Neutrophil (primary cell): ENCODE measurements around the gene CCDC86.
A peak's percentile ranks its signal among the peaks of the same experiment; 100 is the strongest.

Experiments
- H3K27ac ChIP-seq: fragments of 200-600 bp; sonication (generic); 2 replicates; pipeline ENCODE4 v1.5.1; 2016; ENCODE audit warnings: mild to moderate bottlenecking, moderate library complexity
- H3K27me3 ChIP-seq: fragments of 200-600 bp; sonication (generic); 2 replicates; pipeline ENCODE4 v1.6.0; 2016; ENCODE audit warnings: mild to moderate bottlenecking
- H3K36me3 ChIP-seq: fragments of 200-600 bp; sonication (generic); 2 replicates; pipeline ENCODE4 v1.5.1; 2017
- H3K4me1 ChIP-seq, 2 experiments: fragments of 200-600 bp in 1 of 2; sonication (generic) in 1 of 2; 1 replicate in 1 of 2; 2 replicates in 1 of 2; pipeline versions ENCODE4 v1.5.1 to v1.6.1; 2013 to 2016; ENCODE audit warnings: low read depth in 1 of 2, low read length in 1 of 2, mild to moderate bottlenecking in 1 of 2, moderate library complexity in 1 of 2; ENCODE audit not compliant: control insufficient read depth in 1 of 2, insufficient read depth in 1 of 2
- H3K4me3 ChIP-seq, 2 experiments: fragments of 200-600 bp in 1 of 2; sonication (generic) in 1 of 2; 1 replicate in 1 of 2; 2 replicates in 1 of 2; pipeline ENCODE4 v1.5.1; 2013 to 2016; ENCODE audit warnings: low read depth in 1 of 2, low read length in 1 of 2, mild to moderate bottlenecking in 1 of 2, moderate library complexity in 1 of 2
- H3K9me3 ChIP-seq: fragments of 200-600 bp; sonication (generic); 2 replicates; pipeline ENCODE4 v1.5.1; 2016
- CTCF ChIP-seq: fragments of 200-600 bp; sonication (generic); IDR thresholded peaks from 2 replicates; pipeline ENCODE4 v1.5.1; 2016; ENCODE audit warnings: antibody characterized with exemption

CCDC86 gene

GRCh38 chr11:60840470-60841430 is 1.2 kb upstream of the CCDC86 start:
- no peak for TF ChIP-seq CTCF
- H3K36me3 ChIP-seq, result no peaks in the 10 kb centered on the region
- peaks cover 15 to 16% of the 10 kb centered on the region in 2 experiments for H3K4me1 ChIP-seq
- no peaks in the 10 kb centered on the region for H3K27me3 ChIP-seq
- no peak overlapping the region for H3K27ac ChIP-seq
- H3K9me3 ChIP-seq, result no peaks in the 10 kb centered on the region
- no peak overlapping the region for H3K4me3 ChIP-seq

- H3K27ac ChIP-seq, result no peak overlapping the region
- H3K36me3 ChIP-seq, result no peaks in the 10 kb centered on the region
- no peak for TF ChIP-seq CTCF
- peak overlapping the region; percentile 67 to 73 for H3K4me3 ChIP-seq
- no peaks in the 10 kb centered on the region for H3K9me3 ChIP-seq
- H3K27me3 ChIP-seq, result no peaks in the 10 kb centered on the region
- peaks cover 15 to 16% of the 10 kb centered on the region in 2 experiments for H3K4me1 ChIP-seq
These were observed 1.0 kb downstream of the CCDC86 start for GRCh38 chr11:60842668-60843600.

- no peak overlapping the region for H3K4me3 ChIP-seq
- no peaks in the 10 kb centered on the region for H3K9me3 ChIP-seq
- H3K27me3 ChIP-seq, result no peaks in the 10 kb centered on the region
- no peak overlapping the region for H3K27ac ChIP-seq
- no peak for TF ChIP-seq CTCF
- H3K4me1 ChIP-seq, result peaks cover 16 to 20% of the 10 kb centered on the region in 2 experiments
- H3K36me3 ChIP-seq, result no peaks in the 10 kb centered on the region
These were observed 2.3 kb downstream of the CCDC86 start for GRCh38 chr11:60844045-60844869.

- no peaks in the 10 kb centered on the region for H3K36me3 ChIP-seq
- H3K27ac ChIP-seq, result no peak overlapping the region
- no peaks in the 10 kb centered on the region for H3K9me3 ChIP-seq
- no peak for TF ChIP-seq CTCF
- H3K27me3 ChIP-seq, result no peaks in the 10 kb centered on the region
- no peak overlapping the region for H3K4me3 ChIP-seq
- H3K4me1 ChIP-seq, result peaks cover 16 to 20% of the 10 kb centered on the region in 2 experiments
These were observed 2.9 kb downstream of the CCDC86 start for GRCh38 chr11:60844870-60845221.

GRCh38 chr11:60845338-60845737 is 3.4 kb downstream of the CCDC86 start:
- H3K4me1 ChIP-seq, result peaks cover 16 to 20% of the 10 kb centered on the region in 2 experiments
- H3K4me3 ChIP-seq, result no peak overlapping the region
- no peaks in the 10 kb centered on the region for H3K36me3 ChIP-seq
- TF ChIP-seq CTCF, result no peak
- no peak overlapping the region for H3K27ac ChIP-seq
- no peaks in the 10 kb centered on the region for H3K9me3 ChIP-seq
- no peaks in the 10 kb centered on the region for H3K27me3 ChIP-seq
